Skeletal muscle cell (primary cell): ENCODE data around the gene NEDD8.

ENCODE experiments used
- DNase-seq: peaks from one replicate; pipeline ENCODE4 v3.0.0-alpha.2; 2010; ENCODE audit warnings: low read depth
- H3K4me3 ChIP-seq: 2 replicates; pipeline ENCODE4 v1.5.1; 2011; ENCODE audit warnings: low read depth, mild to moderate bottlenecking, control low read depth, low read length, moderate library complexity

Gene NEDD8

DNA sequence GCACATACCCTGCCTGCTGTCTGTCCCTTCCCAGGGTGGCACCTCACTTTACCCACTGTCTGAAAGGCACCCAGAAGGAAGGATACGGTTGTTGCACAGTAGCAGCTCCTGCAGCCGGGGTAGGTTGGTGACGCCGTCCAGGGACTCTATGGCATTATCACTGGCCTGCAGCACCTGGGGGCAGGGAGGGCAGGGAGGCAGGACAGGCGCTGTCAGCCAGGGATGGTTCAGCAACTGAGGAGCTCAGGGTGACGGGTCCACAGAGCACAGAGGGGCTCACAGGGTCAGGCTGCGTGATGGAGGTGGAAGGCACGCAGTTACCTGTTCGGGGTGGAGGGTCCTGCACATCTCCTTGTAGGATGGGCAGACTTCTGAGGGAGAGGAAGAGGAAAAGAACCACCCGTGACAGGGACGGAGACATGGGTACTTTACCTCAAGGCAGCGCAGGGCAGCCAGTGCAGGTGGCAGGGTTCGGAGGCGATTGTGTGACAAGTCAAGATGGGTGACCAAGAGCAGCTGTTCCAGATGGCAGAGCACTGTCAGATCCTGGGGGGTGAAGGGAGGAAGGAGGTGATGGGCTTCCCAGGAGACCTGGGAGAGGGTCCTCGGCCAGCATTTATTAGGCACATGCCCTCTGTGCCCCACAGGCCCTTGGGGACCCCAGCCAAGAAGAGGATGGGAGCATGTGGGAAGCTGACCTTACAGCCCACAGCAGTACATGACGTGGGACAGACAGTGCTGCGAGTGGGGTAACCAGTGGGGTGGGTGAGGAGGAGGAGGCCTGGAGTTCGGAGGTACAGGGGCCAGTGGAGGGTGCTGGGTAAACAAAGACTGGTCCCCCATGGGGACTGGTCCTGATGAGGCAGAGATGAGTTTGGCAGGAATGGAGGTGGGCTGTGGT lies 34.4 kb upstream of the NEDD8 start:
- no peak for DNase-seq
- no peak overlapping the region for H3K4me3 ChIP-seq

DNA sequence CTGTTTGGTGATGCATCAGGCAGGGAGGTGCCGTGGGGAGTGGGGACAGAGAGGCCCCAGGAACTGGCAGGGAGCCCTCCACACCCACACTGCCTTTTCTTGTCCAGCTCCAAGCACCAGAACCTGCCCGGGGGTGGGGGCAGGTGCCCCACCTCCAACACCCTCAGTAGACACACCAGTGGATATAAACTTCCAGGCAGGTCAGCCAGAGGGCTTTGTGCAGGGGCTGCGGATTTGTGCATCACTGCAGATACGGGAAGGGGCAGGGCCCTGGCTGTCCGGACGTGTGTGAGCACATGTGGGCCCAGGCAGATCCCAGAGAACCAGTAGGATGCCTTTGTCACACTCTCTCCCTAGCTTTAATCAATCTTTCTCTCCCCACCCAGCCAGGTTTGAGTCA lies 32.1 kb upstream of the NEDD8 start:
- H3K4me3 ChIP-seq: no peak overlapping the region

DNA sequence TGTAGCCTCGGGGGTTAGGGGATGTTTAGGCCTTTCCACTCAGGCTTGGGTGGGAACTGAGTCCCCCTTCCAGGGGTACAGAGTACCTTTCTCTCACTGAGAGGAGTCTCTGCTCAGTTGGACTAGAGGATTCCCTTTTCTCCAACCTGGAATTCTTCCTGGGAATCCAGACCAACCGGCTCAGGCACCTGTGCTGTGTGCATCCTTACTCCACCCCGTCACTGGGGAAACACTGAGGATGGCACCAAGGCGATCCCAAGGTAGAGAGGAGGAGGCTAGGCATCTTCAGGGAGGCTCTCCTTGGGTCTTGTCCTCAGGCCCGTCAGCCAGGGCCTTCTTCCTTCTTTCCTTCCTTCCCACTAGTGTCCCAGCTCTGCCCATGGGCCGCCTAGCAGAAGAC lies 31.7 kb upstream of the NEDD8 start:
- no peak overlapping the region for H3K4me3 ChIP-seq
- DNase-seq: no peak

More for the DNA sequence above, 32.1 kb upstream of the NEDD8 start:
- no peak for DNase-seq

DNA sequence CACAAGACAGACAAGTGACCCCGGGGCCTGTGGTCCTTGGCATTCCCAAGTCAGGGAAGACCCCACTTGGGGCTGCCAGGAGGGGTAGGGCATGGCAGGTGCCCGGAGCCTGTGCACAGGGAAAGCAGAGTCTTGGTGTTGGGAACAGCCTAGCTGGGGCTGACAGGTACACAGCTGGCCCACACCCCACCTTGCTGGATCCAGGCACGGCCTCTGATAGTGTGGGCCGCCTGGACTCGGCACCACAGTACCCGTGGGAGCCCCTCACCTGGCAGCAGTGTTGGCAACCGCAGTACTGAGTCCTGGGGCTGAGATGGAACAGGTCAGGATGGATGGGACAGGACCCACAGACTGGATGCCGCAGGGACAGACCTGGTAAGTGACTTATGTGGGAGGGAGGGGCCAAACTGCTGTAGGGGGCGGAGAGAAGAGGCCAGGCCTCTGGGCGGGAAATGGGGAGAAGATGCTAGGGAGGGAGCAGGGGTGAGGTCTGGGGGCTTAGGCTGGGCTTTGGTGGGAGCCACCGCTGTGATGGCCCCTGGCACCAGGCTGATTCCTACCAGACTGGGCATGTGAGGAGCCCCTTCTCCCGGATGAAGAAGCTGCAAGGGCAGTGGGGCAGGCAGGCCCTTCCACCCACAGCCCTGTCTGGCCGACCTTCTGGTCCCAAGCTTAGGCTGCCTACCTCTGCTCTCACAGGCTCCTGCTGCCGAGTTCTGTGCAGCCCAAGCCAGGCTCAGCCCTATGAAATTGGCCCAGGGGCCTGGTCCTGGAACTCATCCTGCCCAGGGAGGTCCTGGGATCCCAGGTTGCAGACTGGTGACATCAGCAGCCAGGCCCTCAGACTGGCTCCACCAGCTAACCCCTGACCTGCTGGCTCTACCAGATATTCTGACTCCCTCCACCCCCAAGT lies 30.9 kb upstream of the NEDD8 start, which contains the start of gene TGM1:
Gene TGM1 (minus strand): TSS at position 357 of the 913 bp plus-strand sequence. CDS start 825 bp downstream, outside the sequence.
- no peak within 1 kb of the TSS for H3K4me3 ChIP-seq

DNA sequence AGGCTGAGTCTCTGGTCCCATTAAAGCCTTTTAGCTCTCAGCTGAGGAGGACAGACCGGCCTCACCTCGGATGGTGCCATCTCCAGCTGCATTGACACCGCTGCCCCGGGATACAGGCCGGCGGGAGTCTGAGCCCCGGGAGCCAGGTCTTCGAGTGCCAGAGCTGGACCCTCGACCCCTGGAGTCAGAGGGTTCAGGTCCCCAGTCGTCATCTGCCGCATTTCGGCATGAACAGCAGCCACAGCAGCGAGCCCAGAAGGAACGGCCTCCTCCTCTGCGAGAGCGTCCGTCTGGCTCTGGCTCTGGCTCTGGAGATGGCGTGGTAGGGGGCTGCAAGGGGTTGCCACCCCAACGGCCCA lies 29.8 kb upstream of the NEDD8 start:
- no peak for DNase-seq
- no peak overlapping the region for H3K4me3 ChIP-seq

More for the DNA sequence above, 30.9 kb upstream of the NEDD8 start, which contains the start of gene TGM1:
- DNase-seq: no peak

DNA sequence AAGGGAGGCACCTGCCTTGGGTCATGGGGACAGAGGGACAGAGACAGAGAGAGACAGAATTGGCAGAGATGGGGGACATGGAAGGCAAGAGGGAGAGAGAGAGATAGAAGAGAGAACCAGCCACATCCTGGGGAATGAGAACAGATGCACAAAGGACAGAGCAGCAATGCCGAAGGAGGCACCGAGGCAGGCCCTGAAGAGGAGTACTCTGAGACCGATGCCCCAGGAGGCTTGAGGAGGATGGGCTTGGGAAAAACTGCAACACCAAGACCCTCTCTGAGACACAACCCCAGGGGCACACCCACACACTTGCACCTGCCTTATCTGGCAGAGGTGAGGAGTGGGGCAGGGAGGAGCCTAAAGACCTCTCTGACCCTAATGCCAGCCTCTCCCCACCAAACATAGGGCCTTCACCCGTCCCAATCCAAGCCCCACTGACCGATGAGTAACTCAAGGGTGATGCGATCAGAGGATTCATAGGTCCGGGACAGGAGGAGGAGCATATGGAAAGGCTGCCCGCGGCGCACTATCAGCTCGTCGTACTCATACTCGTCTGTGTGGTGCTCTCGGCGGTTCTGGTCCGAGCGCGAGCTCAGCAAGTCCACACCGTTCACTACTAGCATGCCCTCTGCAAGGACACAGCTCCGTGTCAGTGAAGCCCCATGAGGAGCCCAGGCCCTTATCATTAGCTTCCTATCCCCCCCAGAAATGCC lies 29.2 kb upstream of the NEDD8 start:
- no peak overlapping the region for H3K4me3 ChIP-seq

DNA sequence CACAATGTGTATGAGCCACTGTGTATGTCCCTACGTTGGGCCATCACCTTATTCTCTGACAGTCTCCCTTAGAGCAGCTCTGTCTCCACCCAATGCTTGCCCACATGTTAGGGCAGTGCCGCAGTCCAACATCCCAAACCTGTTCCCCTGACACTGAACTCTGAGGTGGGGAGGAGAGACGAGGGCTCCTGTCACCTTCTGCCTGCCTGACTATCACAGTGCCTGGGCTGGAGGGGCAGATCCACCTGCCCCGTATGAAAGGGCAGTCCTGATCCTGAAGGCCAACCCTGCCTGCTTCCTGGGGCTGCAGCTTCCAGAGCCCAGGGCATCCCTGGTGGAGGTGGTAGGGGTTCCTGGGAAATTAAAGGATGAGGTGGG lies 28.6 kb upstream of the NEDD8 start:
- H3K4me3 ChIP-seq: no peak overlapping the region
- no peak for DNase-seq

More for the DNA sequence above, 29.2 kb upstream of the NEDD8 start:
- DNase-seq: no peak

DNA sequence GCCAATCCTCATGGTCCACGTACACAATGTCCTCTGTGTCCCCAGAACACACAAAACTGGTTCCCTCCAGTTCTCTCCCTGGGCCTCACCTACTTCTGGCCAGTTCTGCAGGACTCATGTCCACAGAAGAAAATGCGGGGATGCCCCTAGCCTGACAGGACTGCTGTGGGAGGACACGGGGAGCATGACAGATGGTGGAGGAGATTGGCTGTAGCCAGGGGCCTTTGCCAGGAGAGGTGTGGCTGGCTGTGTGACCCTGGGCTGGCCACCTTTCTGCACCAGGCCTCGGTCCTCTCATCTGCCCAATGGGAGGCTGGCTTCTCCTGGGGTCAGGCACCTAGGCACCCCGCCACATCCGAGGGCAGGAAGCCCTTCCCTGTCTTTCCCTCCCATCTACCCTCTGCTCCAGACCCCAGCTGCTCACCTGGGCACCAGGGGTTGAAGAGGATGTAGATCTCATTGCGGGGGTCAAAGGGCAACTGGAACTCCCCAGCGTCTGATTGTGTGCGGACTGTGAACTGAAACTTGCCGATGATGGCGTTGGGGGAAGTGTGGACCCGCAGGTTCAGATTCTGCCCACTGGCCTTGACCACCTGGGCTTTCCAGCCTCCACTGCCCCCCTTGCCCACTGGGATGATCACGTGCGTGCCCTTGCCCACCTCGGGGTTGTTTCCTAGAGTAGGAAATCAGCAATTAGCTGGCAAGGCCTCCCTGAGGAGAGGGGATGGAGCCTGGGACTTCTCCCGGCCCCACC lies 28.0 kb upstream of the NEDD8 start:
- no peak overlapping the region for H3K4me3 ChIP-seq
- no peak for DNase-seq

DNA sequence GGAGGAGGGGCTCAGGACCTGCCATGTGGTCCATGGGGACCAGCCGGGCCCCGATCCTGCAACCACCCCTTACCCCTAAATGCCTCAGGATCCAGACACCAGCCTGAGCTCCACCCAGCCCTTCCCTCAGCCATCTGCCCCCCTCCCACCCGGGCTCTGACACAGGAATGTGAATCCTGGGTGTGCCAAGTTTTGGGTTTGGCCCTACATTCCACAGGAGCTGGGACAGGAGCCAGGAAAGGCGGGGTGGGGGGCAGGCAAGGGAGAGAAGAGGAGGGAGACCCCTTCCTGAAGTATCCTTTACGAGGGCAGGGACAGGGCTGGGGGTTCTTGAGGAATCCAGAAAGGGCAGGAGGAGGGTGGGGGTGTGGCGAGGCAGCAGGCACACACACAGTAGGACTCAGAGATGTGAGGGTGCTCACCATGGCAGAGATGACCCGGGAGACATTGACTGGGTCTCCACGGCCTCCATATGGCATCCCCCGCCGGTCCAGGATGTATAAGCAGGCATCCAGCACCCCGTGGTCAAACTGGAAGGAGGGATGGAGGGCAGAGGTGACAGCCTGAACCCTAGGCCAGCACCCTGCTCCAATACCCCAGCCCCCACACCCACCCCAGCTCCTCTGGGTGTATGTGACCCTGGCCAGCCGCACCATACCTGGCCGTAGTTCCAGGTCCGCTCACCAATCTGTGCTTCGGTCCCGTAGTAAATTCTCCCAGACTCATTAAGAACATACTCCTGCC lies 27.3 kb upstream of the NEDD8 start:
- no peak for DNase-seq
- H3K4me3 ChIP-seq: no peak overlapping the region

DNA sequence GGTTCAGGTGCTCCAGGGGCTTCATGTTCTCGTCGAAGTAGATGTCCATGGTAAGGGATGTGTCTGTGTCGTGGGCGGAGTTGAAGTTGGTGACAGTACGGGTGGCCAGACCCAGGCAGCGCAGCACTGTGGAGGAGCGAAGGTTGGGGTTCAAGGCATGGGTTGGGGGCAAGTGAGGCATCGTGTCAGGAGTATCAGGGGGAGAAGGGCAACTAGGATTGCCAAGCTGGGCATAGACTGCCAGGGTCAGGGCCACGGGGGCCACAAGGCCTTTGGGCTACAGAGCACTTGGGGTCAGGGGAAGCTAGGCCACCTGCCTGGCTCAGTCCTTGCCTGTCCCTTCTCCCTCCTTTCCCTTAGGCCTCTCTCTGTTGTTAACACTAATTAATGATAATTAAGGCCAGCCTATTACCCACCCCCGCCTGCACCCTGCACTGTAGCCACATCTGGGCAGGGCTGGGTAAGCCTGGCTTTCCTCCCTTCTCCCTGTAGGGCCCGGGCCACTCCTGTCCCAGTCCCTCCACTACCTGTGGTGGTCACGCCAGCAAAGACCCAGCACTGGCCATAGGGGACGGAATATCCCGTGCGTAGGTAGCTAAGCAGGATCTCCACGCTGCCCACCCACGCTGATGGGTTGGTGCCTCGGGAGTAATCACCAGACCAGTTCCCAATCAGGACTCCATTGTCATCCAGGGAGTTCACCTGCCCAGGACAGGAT lies 26.5 kb upstream of the NEDD8 start:
- H3K4me3 ChIP-seq: no peak overlapping the region
- no peak for DNase-seq

DNA sequence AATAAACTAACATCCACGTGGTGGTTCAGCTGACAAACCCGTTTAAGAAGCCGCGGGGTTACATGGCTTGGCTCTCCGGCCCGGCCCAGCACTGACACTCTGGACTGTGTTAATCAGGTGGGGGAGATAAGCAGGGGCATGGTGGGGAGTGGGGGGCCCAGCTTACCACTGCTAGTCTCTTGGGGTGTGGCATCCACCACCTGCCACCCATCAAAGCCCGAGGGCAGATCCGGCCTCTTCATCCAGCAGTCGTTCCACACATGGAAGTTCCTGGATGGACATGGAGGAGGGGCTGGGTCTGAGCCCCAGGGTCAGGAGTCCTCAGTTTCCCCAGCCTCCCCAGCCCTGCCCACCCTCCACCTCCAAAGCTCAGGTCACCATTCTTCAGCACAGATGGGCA lies 26.0 kb upstream of the NEDD8 start:
- no peak for DNase-seq
- no peak overlapping the region for H3K4me3 ChIP-seq

DNA sequence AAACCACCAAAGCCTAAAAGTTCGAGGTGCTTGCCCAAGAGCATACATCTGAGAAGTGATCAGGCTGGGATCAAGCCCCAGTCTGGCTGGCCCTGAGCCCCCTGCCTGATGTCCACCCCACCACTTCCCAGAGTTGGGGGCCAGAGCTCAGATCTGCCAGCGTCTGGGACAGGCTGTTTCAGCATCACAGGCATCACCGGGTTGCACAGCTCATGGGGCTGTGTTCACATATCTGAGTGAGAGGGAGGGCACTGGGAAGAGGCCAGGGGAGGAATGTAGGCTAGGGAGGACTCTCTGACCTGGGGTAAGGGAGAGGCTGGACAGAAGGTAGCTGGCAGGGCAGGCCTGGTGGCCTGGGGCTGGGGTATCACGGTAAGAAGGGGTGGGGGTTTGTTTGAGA lies 24.8 kb upstream of the NEDD8 start:
- no peak overlapping the region for H3K4me3 ChIP-seq
- no peak for DNase-seq

DNA sequence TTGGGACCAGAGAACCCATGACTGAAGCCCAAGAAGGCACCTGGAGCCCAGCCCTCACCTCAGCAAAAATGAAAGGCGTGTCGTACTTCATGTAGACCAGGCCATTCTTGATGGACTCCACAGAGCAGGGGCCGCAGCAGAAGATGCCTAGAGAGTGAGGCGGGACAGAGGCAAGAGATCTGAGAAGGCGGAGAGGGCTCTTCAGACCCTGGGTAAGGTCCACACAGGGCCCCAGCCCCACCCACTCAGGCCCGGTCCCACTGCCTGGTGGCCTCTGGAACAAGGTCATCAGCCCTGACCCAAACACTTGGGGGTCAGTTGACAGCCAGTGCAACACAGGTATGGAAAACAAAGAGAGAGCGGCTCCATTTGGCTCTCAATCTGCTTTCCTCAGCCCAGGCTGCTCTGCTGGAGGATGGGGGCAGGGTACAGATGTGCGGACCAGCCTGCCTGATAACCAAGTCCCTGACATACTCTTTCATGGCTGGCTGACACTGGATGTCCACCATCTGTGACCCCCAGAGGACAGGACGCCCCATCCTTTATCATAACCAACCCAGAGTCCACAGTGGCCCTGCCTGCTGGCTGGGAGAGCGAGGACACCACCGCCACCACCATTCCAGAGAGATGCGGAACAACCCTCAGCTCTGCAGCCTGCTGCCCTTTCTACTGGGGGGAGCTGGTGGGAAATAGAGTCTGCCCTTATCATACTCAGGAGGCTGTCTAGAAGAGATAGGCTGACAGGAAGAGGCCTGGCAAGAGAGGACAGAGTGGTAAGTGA lies 24.0 kb upstream of the NEDD8 start:
- H3K4me3 ChIP-seq: no peak overlapping the region

DNA sequence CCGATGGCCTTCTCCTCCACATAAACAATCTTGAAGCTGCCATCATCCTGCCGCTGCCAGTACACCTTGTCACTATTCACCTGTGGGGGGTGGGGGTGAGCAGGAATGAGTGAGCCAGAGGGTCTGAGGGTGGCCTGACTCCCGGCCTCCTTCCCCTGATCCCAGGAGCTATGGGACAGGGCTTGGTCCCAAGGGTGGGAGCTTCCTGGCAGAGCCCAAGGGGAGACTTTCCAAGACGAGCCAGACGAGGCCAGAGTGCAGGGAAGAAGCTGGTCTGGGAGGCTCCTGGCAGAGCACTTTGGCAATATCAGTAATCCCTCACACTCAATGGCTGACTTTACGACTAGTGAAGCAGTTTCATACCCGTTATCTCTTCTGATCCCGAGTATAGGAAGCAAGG lies 23.3 kb upstream of the NEDD8 start:
- DNase-seq: no peak
- no peak overlapping the region for H3K4me3 ChIP-seq

More for the DNA sequence above, 24.0 kb upstream of the NEDD8 start:
- DNase-seq: no peak

DNA sequence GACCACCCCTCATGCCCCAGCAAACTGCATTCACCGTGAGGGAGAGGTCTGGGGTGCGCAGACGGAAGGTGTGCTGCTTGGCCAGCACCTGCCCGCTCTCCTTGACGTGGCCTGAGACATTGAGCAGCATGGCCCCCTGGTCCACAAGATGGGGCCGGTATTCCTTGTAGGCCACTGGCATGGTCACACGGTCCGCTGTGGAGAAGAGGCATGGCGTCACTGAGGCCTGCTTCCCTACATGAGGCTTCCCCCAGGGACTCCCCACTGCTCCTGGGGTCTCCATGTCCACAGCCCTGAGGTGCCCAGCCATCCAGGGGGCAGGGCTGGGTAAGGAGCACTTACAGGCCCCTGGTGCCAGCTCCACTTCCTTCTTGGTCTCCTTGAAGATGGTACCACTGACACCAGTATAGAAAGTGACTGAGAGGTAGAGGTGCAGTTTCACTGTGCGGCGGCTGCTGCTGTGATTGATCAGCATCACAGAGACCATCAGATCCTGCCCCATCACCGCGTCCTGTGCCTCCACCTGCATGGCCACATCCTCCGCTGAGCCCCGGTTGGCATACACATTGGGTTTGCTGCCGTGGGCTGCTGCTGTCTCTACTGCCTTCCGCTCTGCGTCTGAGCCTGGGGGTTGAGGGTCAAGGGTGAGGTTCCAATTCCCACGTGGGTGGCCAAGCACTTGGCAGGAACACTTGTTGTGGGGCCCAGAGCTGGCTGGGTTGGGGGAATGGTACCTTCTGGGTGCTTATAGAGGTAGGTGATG lies 22.6 kb upstream of the NEDD8 start:
- H3K4me3 ChIP-seq: no peak overlapping the region
- DNase-seq: no peak

DNA sequence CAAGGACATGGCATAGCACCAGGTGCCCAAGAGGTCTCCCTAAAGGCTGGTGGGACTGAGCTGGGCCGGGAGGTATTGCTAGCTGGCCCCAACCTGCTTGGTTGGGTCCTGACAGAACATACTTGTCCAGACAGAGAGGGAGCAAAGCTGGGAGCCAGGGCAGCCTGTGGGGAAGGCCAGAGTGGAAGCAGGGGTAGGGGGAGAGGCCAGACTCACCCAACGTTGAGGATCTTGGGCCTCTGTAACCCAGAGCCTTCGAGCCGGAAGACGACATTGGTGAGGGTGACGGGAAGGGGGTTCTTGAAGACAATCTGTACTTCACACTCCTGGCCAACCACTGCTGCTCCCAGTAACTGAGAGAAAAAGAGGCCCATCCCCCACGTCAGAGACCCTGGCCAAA lies 21.8 kb upstream of the NEDD8 start:
- no peak overlapping the region for H3K4me3 ChIP-seq
- no peak for DNase-seq
